HG03060 (cell line): Measurements from ENCODE around the gene SDHC.
A peak's percentile ranks its signal among the peaks of the same experiment; 100 is the strongest.
"Not testable (repeated sequence)": the region's sequence is repeated elsewhere in the genome, so short reads cannot be mapped to it uniquely, and the experiment has no call there.

Source experiments
- ATAC-seq: cut with Tn5 transposase; IDR thresholded peaks from one replicate; pipeline ENCODE4 v1.9.1; 2021; ENCODE audit warnings: low read depth, moderate number of reproducible peaks; ENCODE audit not compliant: unreplicated experiment

Gene SDHC

DNA sequence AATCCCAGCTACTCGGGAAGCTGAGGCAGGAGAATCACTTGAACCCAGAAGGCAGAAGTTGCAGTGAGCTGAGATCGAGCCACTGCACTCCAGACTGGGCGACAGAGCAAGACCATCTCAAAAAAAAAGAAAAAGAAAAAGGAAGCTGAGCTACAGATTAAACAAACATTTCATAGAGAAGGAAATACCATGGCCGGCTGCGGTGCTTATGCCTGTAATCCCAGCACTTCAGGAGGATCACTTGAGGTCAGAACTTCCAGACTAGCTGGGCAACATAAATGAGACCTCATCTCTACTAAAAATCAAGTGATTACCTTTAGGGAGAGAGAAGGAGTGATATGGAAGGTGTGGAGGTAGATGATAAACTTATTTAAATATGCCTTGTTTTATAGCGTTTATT lies 67.5 kb downstream of the SDHC start:
- no peak for ATAC-seq

DNA sequence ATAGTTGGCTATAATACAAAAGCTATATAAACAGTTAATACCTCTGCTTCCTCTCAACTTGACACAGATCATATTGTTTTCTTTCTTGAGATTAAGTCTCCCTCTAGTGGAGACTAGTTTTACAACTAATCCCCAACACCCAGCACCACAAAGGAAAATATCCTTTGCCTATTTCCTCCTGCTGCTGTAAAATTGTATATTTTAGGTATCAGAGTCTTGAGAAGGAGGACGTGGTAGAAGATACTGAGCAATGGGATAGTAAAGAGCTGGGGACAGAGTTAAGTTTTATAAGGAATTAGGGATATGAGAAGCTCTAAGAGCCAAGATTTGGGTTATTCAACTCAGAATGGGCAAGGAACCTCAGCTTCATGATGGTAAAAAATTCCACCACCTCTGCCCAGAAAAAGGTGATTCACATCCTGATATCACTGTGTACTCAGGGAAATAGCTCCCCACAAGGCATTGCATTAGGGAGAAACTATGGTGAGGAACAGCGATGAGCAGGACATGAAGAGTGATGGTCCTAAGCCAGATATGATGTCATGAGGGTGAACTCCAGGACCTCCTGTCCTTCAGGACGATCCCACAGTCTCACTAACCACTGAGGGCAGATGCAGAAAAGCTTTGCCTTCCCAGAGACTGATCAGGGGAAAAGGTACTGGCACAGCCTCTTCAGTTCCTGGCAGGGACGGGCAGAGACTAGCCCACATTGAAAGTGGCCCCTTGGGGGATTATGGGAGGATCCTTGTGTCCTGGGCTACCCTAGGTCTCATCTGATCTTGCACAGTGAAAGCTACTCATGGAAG lies 68.2 kb downstream of the SDHC start:
- ATAC-seq, result peak; percentile 42

DNA sequence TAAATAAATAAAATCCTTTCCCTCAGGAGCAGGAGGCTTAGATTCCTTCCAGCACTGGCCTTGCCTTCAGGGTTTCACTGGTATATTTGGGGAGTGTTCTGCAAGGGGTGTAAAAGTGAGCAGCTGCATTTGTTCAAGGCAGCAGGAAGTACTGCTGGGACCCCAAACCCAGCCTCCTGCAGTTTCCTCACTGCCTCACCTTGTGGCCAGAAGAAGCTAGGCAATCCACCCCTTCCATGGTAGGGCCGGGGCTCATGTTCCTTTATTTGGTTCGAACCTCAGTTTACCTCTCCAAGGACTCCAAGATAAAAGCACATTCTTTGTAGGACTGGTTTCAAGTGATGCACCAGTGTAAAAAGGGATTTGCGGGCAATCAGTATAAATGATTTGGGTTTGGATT lies 74.5 kb downstream of the SDHC start:
- ATAC-seq, result no peak

DNA sequence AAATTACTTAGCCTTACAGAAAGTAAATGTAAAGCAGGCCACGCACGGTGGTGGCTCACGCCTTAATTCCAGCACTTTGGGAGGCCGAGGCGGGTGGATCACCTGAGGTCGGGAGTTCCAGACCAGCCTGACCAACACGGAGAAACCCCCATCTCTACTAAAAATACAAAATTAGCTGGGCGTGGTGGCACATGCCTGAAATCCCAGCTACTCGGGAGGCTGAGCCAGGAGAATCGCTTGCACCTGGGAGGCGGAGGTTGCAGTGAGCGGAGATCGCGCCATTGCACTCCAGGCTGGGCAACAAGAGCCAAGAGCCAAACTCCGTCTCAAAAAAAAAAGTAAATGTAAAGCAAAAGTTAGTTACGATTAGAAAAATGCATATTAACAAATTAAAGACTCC lies 75.0 kb downstream of the SDHC start:
- not testable (repeated sequence) for ATAC-seq

DNA sequence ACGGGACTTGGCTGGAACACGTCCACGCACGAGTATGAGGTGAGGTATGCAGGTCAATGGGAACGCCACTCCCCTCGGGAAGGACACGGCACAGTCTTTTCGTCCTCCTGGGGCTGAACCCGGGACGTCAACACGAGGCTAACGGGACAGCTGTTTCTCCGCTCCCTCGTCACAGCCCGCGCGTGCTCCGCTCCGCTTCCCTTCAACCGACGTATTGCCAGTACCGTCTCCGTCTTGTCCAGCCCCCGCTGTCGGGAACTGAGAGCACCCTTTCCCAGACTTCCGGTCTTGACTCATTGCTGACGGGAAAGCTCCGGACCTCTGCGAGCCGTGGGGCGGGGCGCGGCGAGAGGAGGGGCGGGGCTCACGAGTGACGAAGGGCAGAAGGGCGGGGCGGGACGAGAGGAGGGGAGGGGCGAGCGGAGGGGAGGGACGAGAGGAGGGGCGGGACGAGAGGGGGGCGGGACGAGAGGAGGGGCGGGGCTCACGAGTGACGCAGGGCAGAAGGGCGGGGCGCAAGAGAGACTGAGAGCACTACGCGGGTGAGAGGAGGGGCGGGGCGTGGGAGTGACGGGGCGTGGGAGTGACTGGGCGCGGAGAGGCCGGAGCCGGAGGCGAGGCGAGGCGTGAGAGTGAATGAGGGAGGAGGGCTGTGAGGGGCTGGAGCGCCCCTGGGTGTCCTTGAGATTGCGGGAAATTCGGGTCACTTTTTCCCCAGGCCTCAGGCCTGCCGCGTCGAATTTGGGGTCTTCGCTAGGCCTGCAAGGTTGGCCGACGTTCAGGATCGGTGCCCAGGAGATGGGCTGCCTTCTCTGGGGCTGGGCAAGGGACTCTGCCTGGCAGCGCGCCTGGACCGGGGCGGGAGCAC lies 75.7 kb downstream of the SDHC start:
- peak; percentile 59 for ATAC-seq

DNA sequence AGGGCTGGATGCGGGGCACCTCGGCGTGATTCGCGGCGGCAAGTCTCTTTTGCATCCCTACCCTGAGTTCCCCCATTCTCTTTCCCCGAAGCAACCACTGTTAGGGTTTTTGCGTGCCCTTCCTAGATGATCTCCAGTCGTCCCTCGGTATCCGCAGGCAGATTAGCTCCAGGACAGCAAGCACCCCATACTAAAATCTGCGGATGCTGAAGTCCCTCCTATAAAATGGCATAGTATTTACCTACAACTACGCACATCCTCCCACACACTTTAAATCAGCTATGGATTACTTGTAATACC lies 76.3 kb downstream of the SDHC start:
- ATAC-seq, result no peak

DNA sequence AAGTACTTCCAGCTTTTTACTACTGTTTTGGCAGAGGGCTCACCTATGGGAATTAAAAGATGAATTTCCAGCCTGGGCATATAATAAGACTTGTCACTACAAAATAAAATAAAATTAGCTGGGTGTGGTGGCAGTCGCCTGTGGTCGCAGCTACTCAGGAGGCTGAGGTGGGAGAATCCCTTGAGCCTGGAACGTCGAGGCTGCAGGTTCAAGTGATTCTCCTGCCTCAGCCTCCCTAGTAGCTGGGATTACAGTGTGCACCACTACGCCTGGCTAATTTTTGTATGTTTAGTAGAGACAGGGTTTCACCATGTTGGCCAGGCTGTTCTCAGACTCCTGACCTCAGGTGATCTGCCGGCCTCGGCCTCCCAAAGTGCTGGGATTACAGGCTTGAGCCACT lies 77.0 kb downstream of the SDHC start:
- not testable (repeated sequence) for ATAC-seq

DNA sequence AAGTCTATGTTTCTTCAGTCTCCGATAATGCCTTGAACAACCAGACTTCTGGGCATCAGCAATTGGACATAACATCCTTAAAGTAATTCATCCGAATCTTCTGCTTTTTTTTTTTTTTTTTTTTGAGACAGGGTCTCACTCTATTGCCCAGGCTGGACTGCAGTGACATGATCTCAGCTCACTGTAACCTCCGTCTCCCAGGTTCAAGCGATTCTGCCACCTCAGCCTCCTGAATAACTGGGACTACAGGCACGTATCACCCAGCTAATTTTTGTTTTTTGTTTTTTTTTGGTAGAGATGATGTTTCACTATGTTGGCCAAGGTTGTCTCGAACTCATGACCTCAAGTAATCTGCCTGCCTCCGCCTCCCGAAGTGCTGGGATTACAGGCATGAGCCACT lies 77.4 kb downstream of the SDHC start:
- no peak for ATAC-seq

DNA sequence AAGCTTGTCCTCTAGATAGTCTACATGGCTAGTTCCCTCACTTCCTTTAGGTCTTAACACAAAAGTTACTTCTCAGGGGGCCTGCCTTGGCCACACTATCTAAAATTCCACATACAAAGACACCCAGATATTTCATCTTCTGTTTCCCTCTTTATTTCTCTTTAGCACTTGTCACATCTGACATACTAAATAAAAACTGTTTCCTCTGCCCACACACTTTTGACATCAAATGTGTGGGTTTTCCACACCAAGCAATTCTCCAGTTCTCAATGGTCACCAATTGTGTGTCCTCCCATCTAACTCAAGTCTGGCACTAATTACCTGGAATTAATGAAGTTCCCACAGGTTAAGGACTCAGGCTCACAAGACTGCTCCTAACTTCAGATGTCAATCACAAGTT lies 79.0 kb downstream of the SDHC start:
- no peak for ATAC-seq

DNA sequence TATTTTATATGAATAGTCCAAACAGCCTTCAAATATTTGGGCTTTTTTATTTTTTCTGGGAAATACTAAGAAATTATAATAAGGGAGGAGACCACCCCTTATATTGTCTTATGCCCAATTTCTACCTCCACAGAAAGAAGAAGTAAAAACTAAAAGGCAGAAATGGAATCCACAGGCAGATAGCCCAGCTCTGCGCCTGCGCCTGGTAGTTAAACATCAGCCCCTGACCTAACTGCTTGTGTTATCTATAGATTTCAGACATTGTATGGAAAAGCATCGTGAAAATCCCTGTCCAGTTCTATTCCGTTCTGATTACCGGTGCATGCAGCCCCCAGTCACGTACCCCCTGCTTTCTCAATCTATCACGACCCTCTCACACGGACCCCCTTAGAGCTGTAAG lies 82.9 kb downstream of the SDHC start:
- ATAC-seq, result not testable (repeated sequence)

DNA sequence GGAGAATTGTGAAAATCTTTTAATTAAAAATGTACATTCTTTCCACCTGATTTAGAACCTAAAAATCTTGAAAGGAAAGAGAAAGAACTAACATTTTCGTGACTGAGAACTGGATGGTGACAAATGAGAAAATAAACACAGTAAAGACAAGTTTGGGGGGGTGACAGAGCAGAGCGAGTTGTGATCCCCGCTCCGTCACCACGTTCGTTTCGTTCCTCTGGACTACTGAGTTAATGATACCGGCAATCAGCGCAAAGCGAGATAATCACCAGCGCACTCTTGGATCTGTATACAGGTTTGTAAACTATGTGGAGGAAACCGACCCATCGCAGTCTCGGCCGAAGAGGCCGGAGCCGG lies 84.7 kb downstream of the SDHC start:
- ATAC-seq, result no peak

DNA sequence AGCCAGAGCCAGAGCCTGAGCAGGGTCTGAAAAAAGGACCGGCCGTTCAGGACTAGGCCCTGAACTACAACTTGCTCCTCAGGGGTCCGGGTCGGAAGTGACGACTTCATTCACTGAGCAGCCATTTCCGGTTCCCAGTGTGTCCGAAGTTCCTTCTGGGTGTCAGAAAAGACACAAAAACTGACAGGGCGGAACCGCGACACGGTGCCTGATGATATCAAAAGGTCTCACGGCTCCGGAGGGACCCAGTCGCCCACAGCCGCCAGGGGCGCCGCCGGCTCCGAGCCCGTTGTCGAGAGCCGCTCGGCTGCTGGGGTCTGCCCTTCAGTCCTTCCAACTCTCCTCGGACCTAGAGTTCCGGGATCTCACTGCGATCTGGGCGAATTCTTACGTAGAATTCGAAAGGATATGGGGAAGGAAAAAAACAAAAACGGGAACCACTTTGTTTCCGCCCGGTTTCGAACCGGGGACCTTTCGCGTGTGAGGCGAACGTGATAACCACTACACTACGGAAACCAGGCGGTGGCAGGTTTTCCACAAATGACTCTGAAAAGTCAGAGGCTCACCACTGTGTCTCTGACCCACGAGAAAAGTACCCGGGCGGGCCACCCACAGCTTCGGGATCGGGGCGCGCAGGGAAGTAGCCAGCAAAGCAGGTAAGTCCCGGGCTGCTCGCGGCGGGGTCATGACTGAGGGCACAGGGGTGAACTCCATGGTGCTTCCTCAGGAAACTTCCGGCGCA lies 85.2 kb downstream of the SDHC start:
- ATAC-seq, result peak; percentile 79

DNA sequence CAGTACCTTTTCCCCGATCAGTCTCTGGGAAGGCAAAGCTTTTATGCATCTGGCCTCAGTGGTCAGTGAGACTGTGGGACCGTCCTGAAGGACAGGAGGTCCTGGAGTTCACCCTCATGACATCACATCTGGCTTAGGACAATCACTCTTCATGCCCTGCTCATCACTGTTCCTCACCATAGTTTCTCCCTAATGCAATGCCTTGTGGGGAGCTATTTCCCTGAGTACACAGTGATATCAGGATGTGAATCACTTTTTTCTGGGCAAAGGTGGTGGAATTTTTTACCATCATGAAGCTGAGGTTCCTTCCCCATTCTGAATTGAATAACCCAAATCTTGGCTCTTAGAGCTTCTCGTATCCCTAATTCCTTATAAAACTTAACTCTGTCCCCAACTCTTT lies 88.3 kb downstream of the SDHC start:
- no peak for ATAC-seq

DNA sequence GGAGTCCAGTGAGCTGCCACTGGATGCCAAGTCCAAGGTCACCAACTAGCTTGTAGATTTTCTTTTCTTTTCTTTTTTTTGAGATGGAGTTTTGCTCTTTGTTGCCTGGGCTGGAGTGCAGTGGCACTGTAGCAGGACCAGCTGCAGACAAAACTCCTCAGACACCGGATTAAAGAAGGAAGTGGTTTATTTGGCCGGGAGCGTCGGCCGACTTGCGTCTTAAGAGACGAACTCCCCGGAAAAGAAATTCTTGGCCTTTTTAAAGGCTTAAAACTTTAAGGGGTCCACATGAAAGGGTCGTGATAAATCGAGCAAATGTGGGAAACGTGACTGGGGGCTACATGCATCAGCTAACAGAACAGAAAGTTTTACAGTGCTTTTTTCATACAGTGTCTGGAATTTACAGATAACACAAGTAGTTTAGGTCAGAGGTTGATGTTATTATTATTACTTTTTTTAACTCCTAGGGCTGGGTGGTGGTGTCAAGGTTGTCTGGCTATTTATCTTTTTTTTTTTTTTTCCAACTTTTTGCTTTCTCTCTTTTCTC lies 89.9 kb downstream of the SDHC start:
- no peak for ATAC-seq

DNA sequence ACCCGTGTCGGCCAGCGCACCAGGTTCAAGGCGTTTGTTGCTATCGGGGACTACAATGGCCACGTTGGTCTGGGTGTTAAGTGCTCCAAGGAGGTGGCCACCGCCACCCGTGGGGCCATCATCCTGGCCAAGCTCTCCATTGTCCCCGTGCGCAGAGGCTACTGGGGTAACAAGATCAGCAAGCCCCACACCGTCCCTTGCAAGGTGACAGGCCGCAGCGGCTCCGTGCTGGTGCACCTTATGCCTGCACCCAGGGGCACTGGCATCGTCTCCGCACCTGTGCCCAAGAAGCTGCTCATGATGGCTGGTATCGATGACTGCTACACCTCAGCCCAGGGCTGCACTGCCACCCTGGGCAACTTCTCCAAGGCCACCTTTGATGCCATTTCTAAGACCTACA lies 92.4 kb downstream of the SDHC start:
- not testable (repeated sequence) for ATAC-seq

DNA sequence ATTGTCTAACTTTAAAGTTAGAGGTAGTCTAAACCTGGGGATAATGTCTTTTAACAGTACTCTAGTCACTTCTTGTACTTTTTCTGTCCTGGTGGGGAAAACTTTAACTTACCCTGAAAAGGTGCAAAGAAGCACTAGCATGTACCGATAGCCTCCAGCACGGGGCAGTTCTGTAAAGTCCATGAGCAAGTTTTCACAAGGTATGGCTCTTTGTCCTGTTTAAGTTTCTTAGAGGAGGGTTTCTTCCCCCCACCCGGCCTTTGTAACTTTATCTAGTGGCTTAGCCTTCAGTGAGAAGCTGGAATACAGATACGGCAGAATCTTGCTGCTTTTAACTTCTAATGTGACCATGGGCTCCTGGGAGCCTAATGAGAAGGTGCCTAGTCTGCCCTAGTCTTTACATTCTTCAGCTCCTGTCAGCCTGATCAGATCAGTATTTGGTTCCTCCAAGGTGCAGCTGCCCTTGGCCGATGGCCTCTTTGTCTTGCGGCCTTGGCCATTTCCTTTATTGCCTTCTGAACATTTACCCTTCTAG lies 93.3 kb downstream of the SDHC start:
- no peak for ATAC-seq

DNA sequence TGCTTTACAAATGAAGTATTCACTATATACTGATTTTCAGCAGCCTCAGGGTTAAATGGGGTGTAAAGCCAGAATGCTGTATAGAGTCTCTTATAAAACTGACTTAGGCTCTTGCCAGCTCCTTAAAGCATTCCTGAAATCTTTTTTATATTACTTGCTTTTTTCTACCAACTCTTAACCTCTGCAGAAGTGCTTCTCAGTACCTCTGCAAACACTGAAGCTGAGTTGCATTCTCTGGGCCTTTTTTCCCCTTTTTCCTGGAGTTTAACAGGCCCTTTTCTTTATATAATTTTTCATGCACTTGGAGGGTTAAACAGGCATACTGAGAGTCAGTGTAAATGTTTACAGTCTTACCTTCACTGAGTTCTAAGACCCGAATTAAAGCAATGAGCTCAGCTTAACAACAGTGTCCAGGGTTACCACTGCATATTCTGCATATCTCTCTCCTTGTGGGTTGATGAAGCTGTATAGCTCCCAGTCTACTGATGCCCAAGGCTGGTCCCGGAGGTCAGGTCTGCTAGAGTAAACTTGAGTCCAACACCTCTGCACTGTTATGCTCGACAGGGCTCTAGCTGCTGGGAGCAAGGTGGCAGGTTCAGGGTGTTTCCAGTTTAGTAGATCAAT lies 94.4 kb downstream of the SDHC start:
- ATAC-seq, result no peak

DNA sequence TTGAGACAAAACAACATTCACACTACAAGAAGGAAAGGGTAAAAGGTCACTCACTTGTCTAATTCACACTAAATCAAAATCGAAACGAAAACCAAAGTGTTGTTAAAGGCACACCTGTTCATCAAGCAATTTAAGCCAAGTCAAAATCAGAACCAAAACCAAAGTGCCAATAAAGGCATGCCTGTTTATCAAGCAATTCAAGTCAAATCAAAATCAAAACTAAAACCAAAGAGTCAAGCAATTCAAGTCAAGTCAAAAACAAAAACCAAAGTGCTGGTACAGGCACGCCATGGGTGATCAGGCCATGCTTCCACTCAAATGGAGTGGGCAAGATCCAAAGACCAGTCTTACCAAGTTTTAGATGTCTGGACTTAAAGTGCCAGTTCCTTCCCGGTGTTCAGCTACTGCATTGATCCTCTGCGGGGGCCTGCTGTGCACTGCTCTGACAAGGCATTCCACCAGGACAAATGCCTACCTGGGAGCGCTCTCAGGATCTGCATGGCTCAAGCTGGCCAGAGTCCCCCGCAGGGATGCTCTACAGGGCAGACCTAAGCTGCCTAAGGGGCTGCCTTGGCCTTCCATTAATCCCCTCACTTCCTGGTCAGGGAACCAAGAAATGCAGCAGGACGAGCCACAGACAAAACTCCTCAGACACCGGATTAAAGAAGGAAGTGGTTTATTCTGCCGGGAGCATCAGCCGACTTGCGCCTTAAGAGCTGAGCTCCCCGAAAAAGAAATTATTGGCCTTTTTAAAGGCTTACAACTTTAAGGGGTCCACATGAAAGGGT lies 95.9 kb downstream of the SDHC start:
- not testable (repeated sequence) for ATAC-seq

DNA sequence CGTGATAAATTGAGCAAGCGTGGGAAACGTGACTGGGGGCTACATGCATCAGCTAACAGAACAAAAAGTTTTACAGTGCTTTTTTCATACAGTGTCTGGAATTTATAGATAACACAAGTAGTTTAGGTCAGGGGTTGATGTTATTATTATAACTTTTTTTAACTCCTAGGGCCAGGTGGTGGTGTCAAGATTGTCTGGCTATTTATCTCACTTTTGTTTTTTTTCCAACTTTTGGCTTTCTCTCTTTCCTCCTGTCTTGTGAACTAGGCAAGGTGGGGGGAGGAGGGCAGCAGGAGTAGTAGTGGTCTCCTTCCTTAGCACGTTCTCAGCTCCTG lies 96.4 kb downstream of the SDHC start:
- not testable (repeated sequence) for ATAC-seq
